SK-N-SH (cell line): ENCODE measurements around the gene TMEM131. TPM values are rescaled to one million over a fixed set of nuclear protein-coding genes. Genes with fewer than 3 reads are reported as not detected.

Experiments
- CTCF ChIA-PET: fragments of 300-600, 350-600 bp; formaldehyde crosslinking; extraction: SDS; loops from one replicate; lab custom pipeline; 2021; lab: Yijun Ruan, JAX
- POLR2A ChIA-PET: fragments of 350-600 bp; sonication (Branson Sonifier 250); formaldehyde crosslinking; extraction: SDS; loops from one replicate; lab custom pipeline; 2020; ENCODE audit warnings: antibody characterized with exemption, inconsistent platforms; lab: Yijun Ruan, JAX
- DNase-seq: peaks from one replicate; pipeline ENCODE4 v3.0.0; 2012
- H2AFZ ChIP-seq: fragments of 200-600 bp; sonication (generic); 2 replicates; pipeline ENCODE4 v1.8.1; 2016; ENCODE audit warnings: antibody characterized with exemption, mild to moderate bottlenecking, low read depth
- H3F3A ChIP-seq: fragments of 200-600 bp; sonication (generic); replicated peaks from 2 replicates; pipeline ENCODE3; 2016; ENCODE audit warnings: antibody characterized with exemption, mild to moderate bottlenecking; ENCODE audit not compliant: insufficient read depth
- H3K27ac ChIP-seq, 2 experiments: fragments of 200-500 bp in 1 of 2; fragments of 200-600 bp in 1 of 2; sonication (Bioruptor generic) in 1 of 2; sonication (generic), shearing (Covaris generic) in 1 of 2; 2 replicates each; pipeline versions ENCODE4 v1.5.1 to v1.6.1; 2014 to 2016; ENCODE audit warnings: low read depth in 2 of 2, inconsistent platforms in 1 of 2, low read length in 1 of 2, mild to moderate bottlenecking in 1 of 2, mixed read lengths in 1 of 2
- H3K27me3 ChIP-seq: fragments of 200-600 bp; sonication (generic), shearing (Covaris generic); 2 replicates; pipeline ENCODE4 v1.6.1; 2016; ENCODE audit warnings: mixed run types; ENCODE audit not compliant: insufficient read depth
- H3K36me3 ChIP-seq, 2 experiments: fragments of 200-500 bp in 1 of 2; fragments of 200-600 bp in 1 of 2; sonication (Bioruptor generic) in 1 of 2; sonication (generic) in 1 of 2; replicated peaks in 1 of 2; 2 replicates each; pipeline versions ENCODE3 to v1.5.1; 2014 to 2016; ENCODE audit warnings: low read length in 1 of 2, mild to moderate bottlenecking in 1 of 2; ENCODE audit not compliant: insufficient read depth in 2 of 2, control insufficient read depth in 1 of 2
- H3K4me1 ChIP-seq, 2 experiments: fragments of 200-500 bp in 1 of 2; fragments of 200-600 bp in 1 of 2; sonication (Bioruptor generic) in 1 of 2; sonication (generic), shearing (Covaris generic) in 1 of 2; 2 replicates each; pipeline versions ENCODE4 v1.5.1 to v1.6.1; 2014 to 2016; ENCODE audit warnings: low read depth in 1 of 2, low read length in 1 of 2, mixed run types in 1 of 2; ENCODE audit not compliant: insufficient read depth in 2 of 2, control insufficient read depth in 1 of 2
- H3K4me2 ChIP-seq: fragments of 200-600 bp; sonication (generic), shearing (Covaris generic); 2 replicates; pipeline ENCODE4 v1.6.1; 2017; ENCODE audit warnings: mixed run types
- H3K4me3 ChIP-seq, 2 experiments: fragments of 200-500 bp in 1 of 2; fragments of 200-600 bp in 1 of 2; sonication (Bioruptor generic) in 1 of 2; sonication (generic), shearing (Covaris generic) in 1 of 2; 2 replicates each; pipeline versions ENCODE4 v1.5.1 to v1.8.1; 2014 to 2016; ENCODE audit warnings: low read depth in 2 of 2, inconsistent platforms in 1 of 2, low read length in 1 of 2, mild to moderate bottlenecking in 1 of 2, mixed read lengths in 1 of 2, moderate library complexity in 1 of 2
- H3K79me2 ChIP-seq: fragments of 200-600 bp; sonication (generic); 2 replicates; pipeline ENCODE4 v1.8.1; 2017; ENCODE audit warnings: mild to moderate bottlenecking; ENCODE audit not compliant: insufficient read depth
- H3K9ac ChIP-seq: fragments of 200-600 bp; sonication (generic); 2 replicates; pipeline ENCODE4 v1.6.1; 2017; ENCODE audit warnings: mixed run types
- H3K9me2 ChIP-seq: fragments of 200-600 bp; sonication (generic); 2 replicates; pipeline ENCODE4 v1.6.1; 2017; ENCODE audit warnings: mixed run types
- H3K9me3 ChIP-seq: fragments of 200-600 bp; sonication (generic); 2 replicates; pipeline ENCODE4 v1.6.1; 2017; ENCODE audit warnings: mixed run types, mild to moderate bottlenecking, moderate library complexity
- H4K20me1 ChIP-seq: fragments of 200-600 bp; sonication (generic); 2 replicates; pipeline ENCODE4 v1.6.1; 2017; ENCODE audit warnings: mild to moderate bottlenecking, mixed run types; ENCODE audit not compliant: insufficient read depth
- CHD2 ChIP-seq: fragments of 150-350 bp; IDR thresholded peaks from 2 replicates; pipeline ENCODE4 v1.6.1; 2018; ENCODE audit warnings: low read length; ENCODE audit not compliant: partially characterized antibody
- ELF1 ChIP-seq: IDR thresholded peaks from 2 replicates; pipeline ENCODE4 v1.4.0; 2012
- EP300 ChIP-seq, 2 experiments: IDR thresholded peaks; 2 replicates each; pipeline versions ENCODE4 v1.4.0 to v1.6.1; 2012; ENCODE audit warnings: borderline replicate concordance in 1 of 2, low read depth in 1 of 2, low read length in 1 of 2
- EZH2phosphoT487 ChIP-seq: fragments of 200-600 bp; sonication (generic); IDR thresholded peaks from 2 replicates; pipeline ENCODE4 v1.6.1; 2017; ENCODE audit warnings: low read depth, mixed run types, mild to moderate bottlenecking, antibody characterized with exemption, moderate library complexity, borderline replicate concordance
- FOXM1 ChIP-seq: IDR thresholded peaks from 2 replicates; pipeline ENCODE4 v1.4.0; 2012; ENCODE audit warnings: low read depth, mild to moderate bottlenecking
- GABPA ChIP-seq: IDR thresholded peaks from 2 replicates; pipeline ENCODE4 v1.4.0; 2012; ENCODE audit warnings: low read depth, mild to moderate bottlenecking
- MAX ChIP-seq: IDR thresholded peaks from 2 replicates; pipeline ENCODE4 v1.4.0; 2012; ENCODE audit warnings: low read depth
- MEF2A ChIP-seq: IDR thresholded peaks from 2 replicates; pipeline ENCODE4 v1.4.0; 2012; ENCODE audit warnings: low read depth, borderline replicate concordance
- NFIC ChIP-seq: IDR thresholded peaks from 2 replicates; pipeline ENCODE4 v1.4.0; 2012; ENCODE audit warnings: borderline replicate concordance
- NRF1 ChIP-seq: IDR thresholded peaks from 2 replicates; pipeline ENCODE4 v1.6.1; 2012; ENCODE audit warnings: low read depth, mild to moderate bottlenecking, low read length
- POLR2AphosphoS5 ChIP-seq: IDR thresholded peaks from 2 replicates; pipeline ENCODE4 v1.6.1; 2012; ENCODE audit warnings: low read depth, low read length
- REST ChIP-seq: IDR thresholded peaks from 2 replicates; pipeline ENCODE4 v1.6.1; 2012; ENCODE audit warnings: mild to moderate bottlenecking, low read depth, low read length, moderate library complexity
- SMC3 ChIP-seq: IDR thresholded peaks from 2 replicates; pipeline ENCODE4 v1.6.1; 2012; ENCODE audit warnings: low read depth, low read length, improper control_type of control experiment
- TAF1 ChIP-seq: IDR thresholded peaks from 2 replicates; pipeline ENCODE4 v1.6.1; 2012; ENCODE audit warnings: low read depth, mild to moderate bottlenecking, low read length, moderate library complexity, borderline replicate concordance
- TCF12 ChIP-seq: IDR thresholded peaks from 2 replicates; pipeline ENCODE4 v1.4.0; 2012
- YY1 ChIP-seq: IDR thresholded peaks from 2 replicates; pipeline ENCODE4 v1.4.0; 2012; ENCODE audit warnings: low read depth, mild to moderate bottlenecking
- WGBS: methylation state at CpG from one replicate; pipeline ENCODE4 v1.1.6; 2017; ENCODE audit warnings: low lambda C conversion rate; 5-methylcytosine and 5-hydroxymethylcytosine counted together
- polyA plus RNA-seq, 3 experiments: library from polyadenylated mRNA; depleted of rRNA; stranded (reverse); fragments of >200 nt; gene quantifications; 2 replicates each; pipeline ENCODE4 v1.2.3, GENCODE V29; 2012

TMEM131 gene
- polyA plus RNA-seq, 1 of the 3 experiments (the other 2 are of a cell fraction), result 9.1 TPM

GRCh38 chr2:97708048-97708380, 287.7 kb downstream of the TMEM131 start:
- TF ChIP-seq NRF1 (no peak), MAX (no peak), TCF12 (no peak), REST (no peak), MEF2A (no peak), ELF1 (no peak), CHD2 (no peak), EP300 (IDR thresholded peaks at IDR 0.05; ENCODE audit: borderline replicate concordance in 1 of 2, low read depth in 1 of 2, low read length in 1 of 2) (no peak), GABPA (no peak), EZH2phosphoT487 (no peak), FOXM1 (no peak), SMC3 (no peak), TAF1 (no peak), NFIC (no peak)
- no peaks in the 10 kb centered on the region for H4K20me1 ChIP-seq
- DNase-seq, result no peak
- WGBS, result 85% methylated on average over 3 of the region's 4 CpGs
- H3K4me3 ChIP-seq, result no peak overlapping the region
- H3K9me2 ChIP-seq, result no peaks in the 10 kb centered on the region
- H3K79me2 ChIP-seq, result no peaks in the 10 kb centered on the region
- no peaks in the 10 kb centered on the region for H3K27me3 ChIP-seq
- CTCF ChIA-PET, result interaction anchor here (1.0 to 8.1 kb wide), 5 partner anchors 10 to 677 kb away, joined by 3 to 90 read pairs (median 6); no protein-coding TSS in a partner anchor
- no peak overlapping the region for H3K27ac ChIP-seq
- no peak overlapping the region for H3K9ac ChIP-seq
- no peaks in the 10 kb centered on the region for H3K9me3 ChIP-seq
- H3F3A ChIP-seq, result no peaks in the 10 kb centered on the region
- H3K36me3 ChIP-seq, result no peaks in the 10 kb centered on the region
- no peak overlapping the region for H3K4me2 ChIP-seq
- POLR2A ChIA-PET, result no interaction called here
- H3K4me1 ChIP-seq, result peaks cover 0 to 5% of the 10 kb centered on the region in 2 experiments; a peak in 1 of 4 replicates
- no peak overlapping the region for H2AFZ ChIP-seq

GRCh38 chr2:97707362-97708047, 288.2 kb downstream of the TMEM131 start:
- H3K36me3 ChIP-seq, result no peaks in the 10 kb centered on the region
- TF ChIP-seq POLR2AphosphoS5 (no peak), TCF12 (no peak), CHD2 (no peak), YY1 (no peak)
- H3K4me1 ChIP-seq, result peaks cover 0 to 5% of the 10 kb centered on the region in 2 experiments; a peak in 1 of 4 replicates
- H4K20me1 ChIP-seq, result no peaks in the 10 kb centered on the region
- no peak overlapping the region for H3K4me2 ChIP-seq
- H3K27me3 ChIP-seq, result no peaks in the 10 kb centered on the region
- WGBS, result 69% methylated on average over 7 of the region's 11 CpGs
- H3K9me3 ChIP-seq, result no peaks in the 10 kb centered on the region
- no peak for DNase-seq
- ChIA-PET POLR2A (no interaction called here), CTCF (interaction anchor here (1.0 to 8.1 kb wide), 4 partner anchors 9 to 677 kb away, joined by 5 to 90 read pairs (median 9); no protein-coding TSS in a partner anchor)
- no peak overlapping the region for H3K9ac ChIP-seq
- no peak overlapping the region for H2AFZ ChIP-seq
- no peaks in the 10 kb centered on the region for H3F3A ChIP-seq
- H3K79me2 ChIP-seq, result no peaks in the 10 kb centered on the region
- no peaks in the 10 kb centered on the region for H3K9me2 ChIP-seq
- no peak overlapping the region for H3K4me3 ChIP-seq
- no peak overlapping the region for H3K27ac ChIP-seq
